TTC549 (cell line): ENCODE measurements around the gene FTO.
"Not testable (repeated sequence)": the region's sequence is repeated elsewhere in the genome, so short reads cannot be mapped to it uniquely, and the experiment has no call there.

Experiments used
- FAIRE-seq: peaks from 2 replicates; lab custom pipeline; 2012; peaks lifted over from hg19 to GRCh38; lab: Jason Lieb, UNC

FTO gene

DNA sequence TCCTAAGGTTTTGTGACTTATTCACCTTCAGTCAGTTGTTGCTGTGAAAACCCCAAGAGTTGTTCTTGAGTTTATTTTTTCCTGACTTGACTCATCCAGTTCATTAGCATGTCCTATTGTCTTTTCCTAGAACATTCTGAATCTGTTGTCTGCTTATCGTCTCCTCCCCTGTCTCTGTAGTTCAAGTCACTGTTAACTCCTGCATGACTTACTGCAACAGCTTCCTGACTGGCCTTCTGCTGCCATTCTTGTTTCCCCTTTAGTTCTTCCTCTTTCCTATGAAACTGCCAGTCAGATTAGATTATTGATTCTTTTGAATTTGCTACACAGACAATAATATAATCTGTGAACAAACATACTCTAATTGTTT is 161.5 kb downstream of the FTO start:
- FAIRE-seq = no peak

DNA sequence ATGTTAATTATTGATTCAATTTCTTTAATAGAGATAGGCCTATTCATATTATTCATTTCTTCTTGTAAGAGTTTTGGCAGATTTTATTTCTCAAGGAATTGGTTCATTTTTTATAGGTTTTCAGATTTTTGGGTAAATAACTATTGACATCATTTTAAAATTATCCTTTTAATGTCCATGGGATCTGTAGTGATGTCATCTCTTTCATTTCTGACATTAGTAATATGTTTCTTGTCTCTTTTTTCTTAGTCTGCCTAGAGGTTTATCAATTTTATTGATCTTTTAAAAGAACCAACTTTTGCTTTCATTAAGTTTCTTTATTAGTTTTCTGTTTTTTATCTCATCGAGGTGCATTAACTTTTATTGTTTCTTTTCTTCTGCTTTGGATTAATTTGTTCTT is 162.6 kb downstream of the FTO start:
- FAIRE-seq = no peak

DNA sequence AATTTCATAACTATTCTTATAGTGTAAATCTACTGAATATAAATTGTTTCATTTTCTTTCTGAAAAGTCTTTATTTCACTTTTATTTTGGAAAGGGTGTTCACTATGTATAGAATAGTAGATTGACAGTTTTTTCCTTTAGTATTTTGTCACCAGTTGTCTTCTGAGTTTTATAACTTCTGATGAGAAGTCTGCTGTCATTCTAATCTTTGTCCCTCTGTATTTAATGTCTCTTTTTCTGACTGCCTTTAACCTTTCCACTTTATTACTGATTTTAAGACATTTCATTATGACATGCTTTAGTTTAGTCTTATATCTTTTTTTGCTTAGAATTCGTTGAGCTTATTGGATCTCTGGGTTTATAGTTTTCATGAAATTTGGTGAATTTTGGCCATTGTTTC is 166.9 kb downstream of the FTO start:
- FAIRE-seq = no peak

DNA sequence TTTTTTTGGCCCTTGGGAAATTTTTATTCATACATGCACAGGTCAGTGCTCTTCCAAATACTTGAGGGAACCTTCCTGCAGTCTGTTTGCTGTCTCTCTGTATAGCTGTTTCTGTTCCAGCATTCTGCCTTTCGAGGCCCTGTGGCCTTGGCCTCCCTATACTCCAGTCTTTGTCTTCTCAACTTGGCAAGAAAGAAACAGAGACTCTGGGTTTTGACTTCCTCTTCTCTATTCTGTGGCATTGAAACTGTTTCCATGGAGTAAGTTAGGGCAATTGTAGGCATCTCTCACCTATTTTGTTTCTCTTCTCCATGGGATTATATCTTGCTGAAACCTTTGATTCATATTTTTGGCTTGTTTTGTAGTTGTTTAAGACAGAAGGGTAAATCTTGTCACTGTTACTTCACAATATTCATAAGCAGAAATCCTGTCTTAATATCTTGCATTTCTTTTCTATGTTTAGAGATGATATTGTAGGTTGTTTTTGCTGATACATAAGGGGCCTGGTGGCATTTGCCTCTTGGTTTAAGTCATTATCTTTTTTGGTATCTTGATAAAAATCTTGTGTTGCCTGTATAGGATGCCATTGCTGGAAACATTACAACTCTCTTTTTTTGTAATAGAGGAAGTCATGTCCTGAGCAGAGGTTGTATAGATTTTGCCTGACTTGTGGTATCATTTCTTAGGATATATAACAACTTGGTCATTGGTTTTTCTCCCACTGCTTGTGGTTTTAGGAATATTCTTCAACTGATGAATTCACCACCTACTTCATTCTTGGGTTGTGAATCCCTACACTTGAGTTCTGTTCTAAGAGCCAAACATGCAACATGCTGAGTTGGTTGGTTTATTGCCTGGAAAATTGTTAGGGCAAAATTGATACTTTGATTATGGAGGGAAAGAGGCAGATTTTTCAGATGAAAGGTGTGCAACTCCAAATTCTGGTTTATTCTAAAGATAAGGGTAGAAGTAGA is 168.6 kb downstream of the FTO start:
- FAIRE-seq = no peak

DNA sequence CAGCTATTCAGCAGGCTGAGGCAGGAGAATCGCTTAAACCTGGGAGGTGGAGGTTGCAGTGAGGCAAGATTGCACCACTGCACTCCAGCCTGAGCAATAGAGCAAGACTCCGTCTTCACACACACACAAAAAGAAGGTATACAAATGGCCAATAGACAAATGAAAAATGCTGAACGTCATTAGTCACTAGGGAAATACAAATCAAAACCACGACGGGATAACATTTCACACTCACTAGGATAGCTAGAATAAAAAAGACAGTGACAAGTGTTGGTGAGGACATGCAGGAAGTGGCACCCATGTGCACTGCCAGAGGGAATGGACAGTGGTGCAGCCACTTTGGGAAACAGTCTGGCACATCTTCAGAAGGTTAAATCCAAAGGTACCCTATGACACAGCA is 172.9 kb downstream of the FTO start:
- no peak for FAIRE-seq

DNA sequence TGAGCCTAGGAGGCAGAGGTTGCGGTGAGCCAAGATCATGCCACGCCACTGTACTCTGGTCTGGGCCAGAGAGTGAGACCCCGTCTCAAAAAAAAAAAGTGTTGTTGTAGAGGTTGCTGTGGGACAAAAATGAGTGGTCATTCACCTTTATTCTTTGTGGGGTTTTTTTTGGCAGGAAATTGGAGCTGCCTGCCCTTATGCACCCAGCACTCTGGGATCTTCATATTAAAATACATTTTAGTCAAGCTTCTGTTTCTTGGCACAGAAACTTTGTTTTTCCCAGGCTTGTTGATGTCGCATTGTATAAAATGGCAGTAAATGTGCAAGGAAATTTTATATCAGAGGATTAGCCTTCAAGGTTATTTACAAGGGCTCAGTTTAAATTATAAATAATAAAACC is 174.3 kb downstream of the FTO start:
- no peak for FAIRE-seq

DNA sequence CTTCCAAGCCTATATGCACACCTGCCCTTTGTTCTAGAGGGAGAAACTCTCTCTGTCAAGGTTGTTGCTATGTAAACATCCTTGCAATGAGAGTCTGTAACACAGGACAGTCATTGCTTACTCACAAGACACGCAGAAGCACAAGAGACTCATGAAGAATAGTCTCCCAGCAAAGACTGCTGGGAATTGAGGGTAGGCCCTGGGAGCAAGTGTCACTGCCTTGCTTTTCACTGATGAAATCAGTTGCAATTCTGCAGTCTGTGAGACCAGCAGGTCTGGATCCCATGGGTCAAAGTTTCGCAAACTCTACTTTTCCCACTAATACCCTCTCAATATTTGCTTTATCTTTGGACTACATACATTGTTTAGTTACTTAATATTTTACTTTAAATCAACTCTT is 177.4 kb downstream of the FTO start:
- no peak for FAIRE-seq

DNA sequence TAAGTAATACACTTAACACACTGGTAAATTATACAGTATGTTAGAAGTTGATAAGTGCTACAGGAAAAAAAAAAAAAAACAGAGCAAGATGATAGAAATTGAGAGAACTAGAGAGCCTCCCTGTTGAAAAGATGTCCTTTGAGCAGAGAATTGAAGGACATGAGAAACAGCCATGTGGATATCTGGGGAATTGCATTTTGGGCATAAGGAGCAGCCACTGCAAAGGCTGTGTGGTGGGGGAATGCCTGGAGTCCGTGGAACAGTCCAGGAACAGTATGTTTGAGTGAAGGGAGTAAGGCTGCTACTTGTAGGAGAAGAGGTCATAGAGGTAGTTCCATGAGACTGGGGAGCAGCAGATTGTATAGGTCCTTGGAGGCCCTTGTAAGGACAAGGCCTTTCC is 178.4 kb downstream of the FTO start:
- FAIRE-seq = no peak

DNA sequence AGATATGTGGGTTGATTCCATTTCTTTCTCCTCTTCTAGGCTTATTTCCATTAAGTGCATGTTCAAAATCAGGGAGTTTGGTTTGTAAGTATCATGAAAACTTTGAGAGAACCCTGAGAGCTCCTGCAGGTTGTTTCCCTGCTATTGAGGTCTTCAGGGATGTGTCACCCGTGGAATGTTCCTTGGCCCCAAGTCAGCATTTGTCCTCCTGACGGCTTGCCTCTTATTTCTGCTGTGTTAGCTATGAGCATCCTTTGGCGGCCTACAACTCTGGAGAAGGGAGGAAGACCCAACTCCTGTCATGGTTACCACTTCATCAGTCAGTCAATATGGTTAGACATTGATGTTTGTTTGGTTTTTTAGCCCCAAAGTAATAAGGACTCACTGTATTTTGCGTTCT is 180.8 kb downstream of the FTO start:
- no peak for FAIRE-seq

DNA sequence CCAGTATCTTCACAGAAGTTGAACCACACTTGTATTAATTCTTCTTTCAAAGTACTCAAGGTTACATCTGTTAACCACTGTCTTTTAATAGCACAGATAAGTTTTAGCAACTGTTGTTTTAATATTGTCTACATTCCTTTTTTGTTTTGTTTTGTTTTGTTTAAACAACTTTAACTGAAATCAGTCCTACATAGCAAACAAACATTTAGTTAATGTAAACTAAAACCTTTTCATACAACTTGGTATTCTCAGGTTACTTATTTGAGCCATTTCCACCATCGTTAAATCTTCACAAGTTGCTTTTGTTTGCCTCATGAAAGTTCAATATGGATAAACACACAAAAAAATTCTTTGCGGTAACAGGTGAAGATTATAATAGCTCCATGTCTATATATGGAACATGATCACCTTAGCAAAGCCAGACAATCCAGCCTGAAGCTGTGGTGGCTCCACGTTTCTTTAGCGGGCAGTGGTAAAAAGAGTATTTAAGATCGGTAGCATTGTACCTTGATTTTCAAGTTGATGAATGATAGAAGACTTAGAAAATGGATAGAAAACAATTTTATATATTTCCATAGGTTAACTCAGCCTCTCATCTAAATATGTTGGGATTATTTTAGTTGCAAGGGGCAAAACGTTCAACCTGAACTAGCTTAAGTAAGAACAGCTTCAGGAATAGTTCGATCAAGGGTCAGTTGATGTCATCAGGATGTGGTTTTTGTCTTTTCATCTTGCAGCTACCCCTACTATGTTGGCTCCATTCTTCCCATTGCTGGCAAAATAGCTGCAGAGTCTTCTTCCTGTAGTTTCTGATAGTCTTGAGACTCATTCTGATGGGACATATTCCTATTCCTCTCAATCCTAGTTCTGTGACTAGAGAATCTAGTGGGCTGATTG is 182.8 kb downstream of the FTO start:
- no peak for FAIRE-seq

DNA sequence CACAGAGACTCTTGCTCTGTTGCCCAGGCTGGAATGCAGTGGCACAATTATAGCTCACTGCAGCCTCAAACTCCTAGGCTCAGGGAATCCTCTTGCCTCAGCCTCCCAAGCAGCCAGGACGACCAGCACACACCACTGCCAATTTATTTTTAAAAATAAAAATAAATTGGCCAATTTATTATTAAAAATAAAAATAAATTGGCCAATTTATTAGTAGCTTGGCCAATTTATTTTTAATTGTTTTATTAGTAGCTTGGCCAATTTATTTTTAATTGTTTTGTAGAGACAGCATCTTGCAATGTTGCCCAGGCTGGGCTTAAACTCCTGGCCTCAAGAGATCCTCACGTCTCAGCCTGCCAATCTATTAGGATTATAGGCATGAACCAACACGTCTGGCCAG is 184.3 kb downstream of the FTO start:
- no peak for FAIRE-seq

DNA sequence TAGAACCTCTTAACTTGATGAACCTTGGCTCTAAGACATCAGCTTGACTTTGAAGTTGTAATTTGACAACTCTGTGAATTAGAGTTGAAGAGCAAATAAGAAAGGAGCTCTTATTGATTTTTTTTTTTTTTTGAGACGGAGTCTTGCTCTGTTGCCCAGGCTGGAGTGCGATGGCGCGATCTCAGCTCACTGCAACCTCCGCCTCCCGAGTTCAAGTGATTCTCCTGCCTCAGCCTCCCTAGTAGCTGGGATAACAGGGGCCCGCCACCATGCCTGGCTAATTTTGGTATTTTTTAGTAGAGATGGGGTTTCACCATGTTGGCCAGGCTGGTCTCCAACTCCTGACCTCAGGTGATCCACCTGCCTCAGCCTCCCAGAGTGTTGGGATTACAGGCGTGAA is 186.9 kb downstream of the FTO start:
- not testable (repeated sequence) for FAIRE-seq

DNA sequence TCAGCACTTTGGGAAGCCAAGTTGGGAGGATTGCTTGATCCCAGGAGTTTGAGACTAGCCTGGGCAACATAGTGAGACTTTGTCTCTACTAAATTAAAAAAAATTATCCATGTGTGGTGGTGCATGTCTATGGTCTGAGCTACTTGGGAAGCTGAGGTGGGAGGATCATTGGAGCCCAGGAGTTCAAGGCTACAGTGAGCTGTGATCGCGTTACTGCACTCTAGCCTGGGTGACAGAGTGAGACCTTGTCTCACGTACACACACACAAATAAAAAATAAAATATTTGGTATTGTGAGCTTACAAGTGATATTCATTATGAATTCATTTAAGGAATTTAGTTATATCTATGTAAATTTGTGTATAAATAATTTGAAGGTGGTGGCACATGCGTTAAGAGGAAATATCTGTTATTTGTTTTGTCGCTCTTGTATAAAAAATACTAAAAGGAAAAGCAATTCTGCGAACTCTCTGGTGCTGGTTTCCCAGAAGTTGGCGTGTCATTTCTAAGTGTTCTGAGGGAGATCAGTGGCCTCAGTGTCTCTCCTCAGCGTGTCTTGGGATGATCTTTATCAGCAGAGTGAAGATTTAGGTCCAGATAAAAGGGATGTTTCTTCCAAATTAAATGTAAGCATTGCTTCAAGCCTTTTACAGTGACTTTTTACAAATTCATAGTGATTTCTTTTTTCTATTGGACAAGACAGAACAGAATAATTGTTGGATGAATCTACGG is 187.6 kb downstream of the FTO start:
- no peak for FAIRE-seq

DNA sequence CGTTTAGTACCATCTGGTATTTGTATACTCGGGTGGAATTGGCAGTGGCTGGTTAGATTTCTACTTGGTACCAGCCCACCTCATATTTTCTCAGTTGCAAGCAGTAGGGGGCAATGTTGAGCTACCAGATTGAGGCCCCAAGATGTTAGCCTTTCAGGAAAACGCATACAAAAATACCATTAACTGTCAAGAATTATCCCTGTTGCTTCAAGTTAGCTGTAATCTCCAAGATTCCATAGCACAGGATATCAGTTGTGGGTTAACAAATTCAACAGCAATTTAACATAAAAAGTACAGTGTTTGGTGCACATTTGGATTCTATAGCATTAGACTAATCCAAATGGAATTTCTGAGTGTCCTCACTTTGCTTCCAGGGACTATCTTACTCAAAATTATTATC is 188.2 kb downstream of the FTO start:
- FAIRE-seq = peak; percentile 28

DNA sequence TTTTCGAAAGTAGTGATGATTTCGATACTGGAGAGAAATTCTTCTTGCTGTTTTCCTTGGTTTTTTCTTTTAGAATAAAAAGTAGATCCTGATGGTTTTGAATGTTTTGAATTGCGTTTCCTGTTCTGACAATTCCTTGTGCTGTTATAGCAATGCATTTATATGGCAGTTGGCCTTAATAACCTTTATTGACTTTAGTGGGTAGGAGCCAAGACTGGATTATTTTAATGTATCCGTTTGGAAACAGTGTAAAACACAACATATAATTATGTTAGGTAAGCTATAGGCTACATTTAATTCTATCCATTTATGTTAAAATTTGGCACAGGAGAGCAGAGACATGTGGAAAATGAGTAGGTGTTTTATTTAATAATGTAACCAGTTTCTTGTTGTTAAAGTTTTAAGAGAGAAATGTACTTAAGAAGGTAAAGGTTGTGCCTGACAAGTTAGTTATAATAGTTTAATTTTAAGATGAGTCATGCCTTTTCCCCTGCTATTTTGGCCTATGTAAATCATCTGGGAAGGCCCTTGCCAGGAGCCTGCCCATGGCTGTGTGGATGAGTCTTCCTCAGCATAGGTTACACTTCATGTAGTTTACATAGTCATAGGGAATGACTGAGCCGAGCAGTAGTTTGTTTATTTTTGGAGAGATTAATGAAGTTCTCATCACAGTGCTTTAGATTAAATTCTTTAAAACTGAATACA is 189.9 kb downstream of the FTO start:
- no peak for FAIRE-seq

DNA sequence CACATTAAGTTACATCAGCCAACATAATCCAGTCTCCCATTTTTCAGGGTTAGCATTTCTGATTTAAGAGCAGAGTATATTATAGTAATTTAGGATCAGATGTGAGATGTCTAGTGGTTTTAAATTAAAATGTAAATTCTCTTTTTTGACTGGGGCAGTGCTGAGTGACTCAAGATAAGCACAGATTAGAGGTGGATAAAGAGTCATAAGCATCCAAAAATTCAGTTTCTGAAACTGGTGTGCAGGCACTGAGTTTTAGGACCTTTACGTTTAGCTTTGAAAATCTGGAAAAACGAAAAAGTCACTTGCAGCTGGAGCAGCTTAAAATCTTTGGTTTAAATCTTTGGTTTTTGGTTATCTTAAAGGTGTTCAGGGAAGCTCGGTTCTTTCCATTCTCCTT is 190.7 kb downstream of the FTO start:
- no peak for FAIRE-seq

DNA sequence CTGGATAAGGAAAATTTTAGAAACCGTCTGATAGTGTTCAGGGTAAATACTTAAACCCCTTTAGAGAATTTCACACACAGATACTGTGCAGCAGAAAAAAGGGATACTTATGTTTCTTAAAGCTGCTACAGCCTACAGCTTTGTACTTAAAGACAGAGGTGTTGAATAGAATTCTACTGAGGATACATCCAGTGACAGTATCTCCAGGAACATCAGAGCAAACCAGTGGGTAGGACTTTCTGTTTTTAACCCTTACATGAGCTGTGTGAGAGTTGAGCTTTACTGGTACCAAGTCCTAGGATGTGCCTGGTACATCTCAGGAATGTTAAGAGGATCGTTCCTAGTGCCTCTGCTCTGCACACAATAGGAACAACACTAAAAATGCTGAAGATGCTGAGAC is 191.5 kb downstream of the FTO start:
- FAIRE-seq = no peak

DNA sequence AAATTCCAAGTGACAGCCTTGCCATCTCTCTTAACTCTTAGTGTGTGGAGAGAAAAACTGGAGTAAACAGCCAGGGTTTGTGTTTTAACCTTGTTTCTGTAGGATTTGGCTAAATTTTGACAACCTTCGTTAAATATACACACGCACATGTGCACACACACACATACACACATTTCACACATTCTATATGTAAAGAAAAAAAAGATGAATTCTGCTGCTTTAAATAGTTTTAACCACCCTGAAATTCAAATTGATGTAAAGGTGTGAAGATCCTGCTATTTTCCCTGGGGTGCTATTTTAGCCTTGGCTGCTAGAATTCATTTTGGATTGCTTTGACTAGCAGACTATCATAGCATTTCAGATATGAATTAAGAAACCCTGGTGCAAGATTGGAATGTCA is 191.9 kb downstream of the FTO start:
- FAIRE-seq = no peak

DNA sequence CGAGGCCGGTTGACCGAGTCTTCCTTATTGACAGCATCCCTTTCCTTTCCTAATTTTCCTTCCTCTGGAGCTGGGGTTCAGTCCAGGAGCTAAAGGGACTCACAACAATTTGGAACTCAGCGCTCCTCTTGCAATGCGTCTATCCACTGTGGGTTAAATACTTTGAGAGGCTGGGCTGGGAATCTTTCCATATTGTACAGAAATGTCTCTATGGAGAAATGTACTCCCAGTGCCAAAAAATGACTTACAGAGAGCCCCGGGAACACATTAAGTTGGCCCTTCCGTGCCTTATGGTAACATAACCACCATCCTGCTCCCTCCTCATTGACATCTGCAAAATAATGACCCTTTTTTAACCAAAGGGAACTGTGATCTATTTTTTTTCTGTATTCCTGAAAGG is 192.8 kb downstream of the FTO start:
- no peak for FAIRE-seq

DNA sequence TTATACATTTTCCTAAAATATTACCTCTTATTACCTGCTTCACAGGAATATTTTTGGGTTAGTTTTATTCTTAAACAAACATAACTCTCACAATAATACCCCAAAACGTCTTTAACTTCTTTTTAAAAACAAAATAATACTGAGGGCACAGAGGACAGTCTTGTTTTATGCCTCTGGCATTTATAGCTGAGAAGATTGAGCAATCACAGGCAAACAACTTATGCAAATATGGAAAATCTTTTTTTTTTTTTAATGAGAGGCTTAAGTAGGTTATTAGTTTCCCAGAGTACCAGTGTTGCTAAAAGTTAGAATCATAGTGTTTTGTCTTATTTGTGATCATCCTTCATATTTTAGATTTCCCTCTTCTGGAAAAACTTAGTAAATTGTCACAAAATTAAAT is 195.0 kb downstream of the FTO start:
- no peak for FAIRE-seq

DNA sequence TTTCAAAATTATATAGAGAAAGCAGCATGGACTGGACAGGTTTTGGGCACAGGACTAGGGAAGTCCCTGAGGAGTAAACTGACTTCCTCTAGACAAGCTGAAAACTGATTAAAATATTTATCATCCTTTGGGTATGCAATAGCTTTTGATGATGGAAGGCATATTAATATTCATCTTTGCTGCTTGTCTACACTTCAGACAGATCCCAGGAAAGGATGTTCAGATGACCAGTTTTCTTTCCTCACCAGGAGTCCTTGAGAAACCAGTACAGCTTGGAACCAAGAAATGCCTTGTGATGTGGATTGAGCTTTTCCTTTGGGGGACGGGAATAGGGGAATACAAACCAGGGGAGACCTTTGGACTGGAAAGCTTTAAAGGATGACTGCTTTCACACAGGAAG is 195.5 kb downstream of the FTO start:
- no peak for FAIRE-seq

DNA sequence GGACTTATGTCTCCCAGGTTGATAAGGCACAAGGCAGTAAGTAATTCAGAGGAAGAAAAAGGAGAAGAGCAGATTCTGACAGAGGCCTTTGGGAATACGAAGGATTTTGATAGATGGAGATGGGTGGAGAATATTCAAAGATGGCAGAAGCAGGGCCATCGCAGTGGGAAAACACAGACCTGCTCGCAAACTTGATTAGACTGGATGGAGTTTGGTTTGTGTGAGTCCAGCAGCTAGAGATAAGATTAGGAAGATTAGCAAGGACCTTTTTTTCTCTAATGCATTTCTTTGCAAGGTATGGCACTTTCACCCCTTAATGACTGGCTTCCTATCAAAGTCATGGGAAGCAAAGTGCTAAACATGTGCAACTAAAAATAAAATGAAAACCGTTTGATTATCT is 196.7 kb downstream of the FTO start:
- FAIRE-seq = no peak
